ENCODE data around the gene CRNN.

The CRNN gene

DNA sequence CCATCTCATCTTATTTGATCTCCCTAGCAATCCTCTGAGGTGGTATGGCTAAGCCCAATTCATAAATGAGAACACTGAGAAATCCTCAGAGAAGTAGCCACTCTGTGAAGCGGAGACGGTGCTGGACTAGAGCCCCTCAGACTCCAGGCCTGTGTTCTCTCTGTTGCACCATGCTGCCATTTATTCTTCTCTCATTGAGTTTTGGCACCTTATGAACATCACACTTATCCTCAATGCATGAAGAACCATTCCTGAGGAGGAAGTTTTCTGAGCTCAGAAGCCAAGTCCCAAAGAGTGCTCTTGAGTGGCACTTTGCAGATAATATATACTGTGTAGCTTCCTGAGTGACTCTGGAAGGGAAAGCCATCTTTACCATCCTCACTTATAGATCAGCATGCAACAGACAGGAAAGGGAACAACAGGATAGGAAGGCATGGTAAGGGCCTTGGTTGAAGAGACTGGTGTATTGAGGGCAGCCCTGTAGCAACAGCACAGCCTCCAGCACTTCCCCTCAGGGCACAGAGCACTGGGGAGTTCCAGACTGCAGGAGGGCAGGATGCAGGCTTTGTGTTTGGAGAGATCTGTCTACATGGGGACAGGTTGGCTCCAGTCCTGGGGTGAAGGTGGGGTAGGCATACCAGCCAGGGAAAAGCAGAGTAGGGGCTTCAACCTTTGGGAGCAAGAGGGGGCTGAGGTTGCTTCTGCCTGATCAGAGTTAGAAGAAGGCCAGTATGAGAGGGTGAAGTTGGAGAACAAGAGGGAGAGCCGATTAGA, 1.6 kb upstream of the CRNN start:
- no peak for DNase-seq

DNA sequence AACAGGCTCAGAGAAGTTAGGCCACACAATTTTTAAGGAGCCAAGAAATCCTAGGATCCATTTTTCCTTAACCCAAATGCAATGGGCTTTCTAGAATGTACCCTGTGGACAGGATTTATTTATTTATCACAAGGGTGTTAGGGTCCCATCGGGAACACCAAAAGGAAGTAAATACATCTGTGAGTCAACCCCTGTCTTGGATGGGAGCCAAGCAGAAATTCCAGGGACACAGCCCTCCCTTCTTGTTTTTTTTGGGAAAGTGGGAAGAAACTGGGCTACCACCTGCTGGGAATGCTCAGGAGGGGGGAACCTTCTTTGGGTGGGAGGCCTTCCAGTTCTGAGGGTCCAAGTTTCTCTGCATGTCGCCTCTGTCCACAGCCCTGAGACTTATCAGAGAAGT, 1.3 kb downstream of the CRNN start:
- no peak for DNase-seq

DNA sequence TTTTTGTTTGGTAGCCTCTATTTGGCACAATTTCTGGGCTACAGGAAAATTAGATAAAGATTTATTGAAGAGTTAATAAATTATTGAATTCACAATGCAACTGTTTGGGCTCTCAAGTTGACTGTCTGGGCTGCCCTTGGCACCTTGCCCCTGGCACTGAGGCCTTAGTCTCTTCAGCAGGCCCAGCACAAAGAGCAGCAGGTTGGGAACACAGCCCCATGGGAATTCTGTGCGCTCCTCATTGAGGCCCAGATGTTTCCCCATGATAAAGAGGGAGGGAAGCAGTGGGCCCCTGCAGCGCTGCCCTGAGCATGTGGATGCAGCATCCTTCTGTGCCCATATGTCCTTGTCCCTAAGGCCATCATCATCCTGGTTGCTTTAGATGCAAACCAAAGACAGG, 2.9 kb downstream of the CRNN start:
- no peak for DNase-seq

GRCh38 chr1:152410599-152410998, 3.5 kb downstream of the CRNN start:
- no peak for DNase-seq

GRCh38 chr1:152410028-152410427, 4.0 kb downstream of the CRNN start:
- no peak for DNase-seq

GRCh38 chr1:152408664-152409063, 5.4 kb downstream of the CRNN start:
- DNase-seq, result no peak

DNA sequence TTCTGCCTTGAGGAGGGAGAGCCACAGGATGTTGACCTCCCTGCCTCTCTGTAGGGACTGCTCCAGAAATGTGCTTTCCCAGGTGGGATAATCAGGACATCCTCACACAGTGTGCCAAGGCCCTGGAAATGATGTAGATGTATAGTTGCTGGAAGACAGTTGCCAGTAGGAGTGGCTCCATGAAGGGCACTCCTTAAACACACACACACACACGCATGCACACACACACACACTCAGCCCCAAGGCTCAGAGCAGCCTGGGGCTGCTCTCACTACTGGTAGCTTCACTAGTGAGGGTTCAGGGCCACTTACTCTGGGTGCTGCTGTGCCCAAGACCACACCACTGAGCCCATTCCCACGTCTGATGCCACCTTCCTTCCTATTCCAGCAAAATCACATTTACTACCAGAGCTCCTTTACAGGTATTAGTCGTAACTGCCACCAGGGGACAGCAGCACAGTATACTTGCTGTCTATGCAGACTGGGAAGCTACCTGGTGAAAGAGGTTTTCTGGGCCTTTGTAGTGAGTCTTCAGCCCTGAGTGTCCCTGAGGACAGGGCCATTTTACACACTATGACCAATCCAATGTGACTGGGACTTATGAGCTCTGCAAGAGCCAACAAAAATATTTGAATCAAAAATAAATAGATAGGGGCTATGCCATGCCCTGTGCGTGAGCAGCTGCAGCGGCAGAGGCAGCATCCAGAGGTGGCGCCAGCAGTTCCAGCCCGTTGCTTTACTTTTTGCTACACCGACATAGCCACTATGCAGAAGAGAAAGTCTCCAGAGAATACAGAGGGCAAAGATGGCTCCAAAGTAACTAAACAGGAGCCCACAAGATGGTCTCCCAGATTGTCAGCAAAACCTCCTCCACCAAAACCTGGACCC, 15.0 kb downstream of the CRNN start:
- DNase-seq, result no peak

GRCh38 chr1:152397474-152397873, 16.6 kb downstream of the CRNN start:
- no peak for DNase-seq

DNA sequence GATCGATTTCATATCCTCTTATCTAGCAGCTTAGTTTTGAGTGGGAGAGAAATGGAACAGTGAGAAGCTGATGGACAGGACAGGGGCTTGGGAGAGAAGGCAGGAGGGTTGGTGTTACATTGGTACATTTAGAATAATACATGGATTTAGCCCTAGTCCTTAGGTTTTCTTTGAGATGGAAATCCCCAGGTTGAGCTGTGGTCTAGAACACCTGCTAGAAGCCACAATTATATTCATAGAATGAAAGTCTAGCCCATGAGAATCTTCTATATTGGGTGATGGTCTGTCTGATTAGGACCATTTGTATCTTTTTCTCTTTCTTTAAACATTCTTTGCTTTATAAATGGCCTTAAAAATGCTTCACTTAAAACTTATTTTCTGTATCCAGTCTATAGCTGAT, 19.9 kb downstream of the CRNN start:
- DNase-seq, result no peak

DNA sequence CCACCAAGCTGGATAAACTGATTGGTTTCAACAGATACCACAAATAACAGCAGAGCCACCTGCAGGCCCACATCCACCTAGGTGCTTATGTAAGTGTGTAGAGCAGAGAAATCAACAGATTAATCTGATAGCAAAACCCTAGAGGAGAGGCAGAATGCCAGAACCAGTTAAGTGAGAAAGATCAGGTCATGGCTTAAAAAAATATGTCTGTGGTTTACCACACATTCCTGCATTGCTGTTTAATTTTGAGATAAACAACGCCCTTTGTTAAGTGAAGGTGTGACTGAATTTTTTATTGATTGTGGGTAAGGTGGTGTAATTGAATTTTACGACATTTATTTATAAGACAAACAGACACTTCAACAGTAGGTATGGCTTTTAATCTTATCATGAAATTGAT, 21.2 kb downstream of the CRNN start:
- DNase-seq, result no peak

- DNase-seq, result no peak
Observed at GRCh38 chr1:152388889-152389288, 25.2 kb downstream of the CRNN start.

- no peak for DNase-seq
Observed at GRCh38 chr1:152386940-152387339, 27.1 kb downstream of the CRNN start.

DNA sequence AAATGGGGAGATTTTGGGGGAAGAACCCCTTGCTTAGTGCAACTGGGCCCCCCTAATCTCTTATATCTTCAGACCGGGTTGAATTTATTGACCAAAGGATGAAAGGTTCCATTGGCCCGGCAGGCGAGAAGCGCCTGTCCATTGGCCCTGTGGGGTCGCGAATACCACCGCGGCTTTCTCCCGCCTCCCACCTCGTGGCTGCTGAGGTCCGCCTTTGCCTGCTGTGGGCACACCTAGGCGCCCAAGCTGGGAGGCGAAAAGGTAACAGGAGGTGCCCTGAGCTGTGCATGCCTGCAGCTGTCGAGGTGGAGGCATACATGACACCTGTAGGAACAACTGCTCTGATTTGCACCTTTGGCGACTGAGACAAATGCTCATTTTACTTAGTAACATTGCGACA, 33.1 kb downstream of the CRNN start:
- DNase-seq, result no peak

- DNase-seq, result no peak
Observed at GRCh38 chr1:152374451-152374850, 39.6 kb downstream of the CRNN start.

- DNase-seq, result no peak
Observed at GRCh38 chr1:152372672-152373071, 41.4 kb downstream of the CRNN start.

DNA sequence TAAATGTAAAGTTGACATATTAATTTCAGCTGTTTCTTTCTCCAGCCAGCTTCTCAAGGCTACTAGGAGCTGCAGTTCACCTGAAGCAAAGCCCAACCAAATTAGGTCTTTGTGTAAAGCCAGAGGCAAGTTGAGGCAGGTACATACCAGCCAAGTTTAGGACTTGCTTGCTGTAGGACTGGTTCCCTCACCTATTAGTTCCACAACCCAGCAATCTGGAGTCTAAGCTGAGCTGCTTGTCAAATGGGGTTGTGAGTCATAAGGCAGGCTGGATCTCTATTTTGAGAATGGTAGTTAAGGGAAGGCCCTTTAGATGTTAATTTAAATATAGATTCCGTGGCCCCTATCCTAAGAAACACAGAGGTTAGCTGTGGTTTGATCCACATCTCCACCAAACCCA, 46.6 kb downstream of the CRNN start:
- no peak for DNase-seq

DNA sequence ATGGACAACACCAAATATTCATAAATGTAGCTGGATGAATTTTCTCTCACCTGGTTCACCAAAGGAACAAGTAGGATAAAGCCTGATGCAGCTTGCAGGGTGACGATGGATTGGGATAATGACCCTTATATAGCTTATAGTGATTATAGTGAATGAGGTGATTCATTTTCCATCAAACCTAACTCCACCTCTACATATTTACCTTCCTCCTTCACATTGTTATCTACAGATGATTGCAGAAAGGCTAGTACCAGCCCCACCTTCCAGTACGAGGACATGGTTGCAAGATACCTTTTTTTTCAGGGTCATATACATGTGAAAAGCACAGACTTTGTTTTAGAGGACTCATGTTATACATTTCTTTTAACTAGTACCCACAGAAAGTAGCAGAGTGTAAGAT, 54.2 kb downstream of the CRNN start, which contains the start of gene FLG2:
TSS of gene FLG2 (minus strand) at position 101 of the 400 bp plus-strand sequence. CDS start 1,122 bp downstream, outside the sequence.
- DNase-seq, result no peak

All from activated CD4-positive, CD25-positive, alpha-beta regulatory T cell treated with anti-CD3 and anti-CD28 coated beads, Interleukin-2, amount 50 U/mL, for 72 hours (primary cell).